AG10803 (cell line): ENCODE measurements around the gene SCN4A.

Experiments used
- DNase-seq: peaks from one replicate; pipeline ENCODE4 v3.0.0; 2010; ENCODE audit warnings: low read depth
- H3K4me3 ChIP-seq: 2 replicates; pipeline ENCODE4 v1.5.1; 2011; ENCODE audit warnings: mild to moderate bottlenecking, low read length, control low read depth
- TF ChIP-seq, protein P1 (sequence below): conservative IDR thresholded peaks from 2 replicates; pipeline ENCODE4 v1.5.1; 2011; ENCODE audit warnings: mild to moderate bottlenecking, low read length, control low read depth, inconsistent platforms

The SCN4A gene

DNA sequence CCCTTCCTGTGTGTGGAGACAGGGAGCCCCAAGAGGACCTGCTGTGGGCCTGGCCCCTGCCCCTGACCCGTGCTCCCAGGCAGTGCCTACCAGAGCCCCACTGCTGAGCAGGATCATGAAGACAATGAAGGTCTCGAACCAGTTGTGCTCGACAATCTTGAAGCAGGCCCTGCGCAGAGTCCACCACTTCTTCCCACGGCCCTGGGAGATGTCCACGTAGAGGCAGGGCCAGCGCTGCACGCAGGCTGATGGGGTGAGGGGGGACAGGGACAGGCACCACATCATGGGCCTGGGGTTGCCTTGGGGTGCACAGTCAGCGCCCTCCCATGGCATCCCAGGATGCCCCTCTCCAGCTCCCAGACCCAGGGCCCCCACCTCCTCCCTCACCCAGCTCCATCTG, 24.2 kb downstream of the SCN4A start:
- no peak for DNase-seq
- TF ChIP-seq, protein P1, sequence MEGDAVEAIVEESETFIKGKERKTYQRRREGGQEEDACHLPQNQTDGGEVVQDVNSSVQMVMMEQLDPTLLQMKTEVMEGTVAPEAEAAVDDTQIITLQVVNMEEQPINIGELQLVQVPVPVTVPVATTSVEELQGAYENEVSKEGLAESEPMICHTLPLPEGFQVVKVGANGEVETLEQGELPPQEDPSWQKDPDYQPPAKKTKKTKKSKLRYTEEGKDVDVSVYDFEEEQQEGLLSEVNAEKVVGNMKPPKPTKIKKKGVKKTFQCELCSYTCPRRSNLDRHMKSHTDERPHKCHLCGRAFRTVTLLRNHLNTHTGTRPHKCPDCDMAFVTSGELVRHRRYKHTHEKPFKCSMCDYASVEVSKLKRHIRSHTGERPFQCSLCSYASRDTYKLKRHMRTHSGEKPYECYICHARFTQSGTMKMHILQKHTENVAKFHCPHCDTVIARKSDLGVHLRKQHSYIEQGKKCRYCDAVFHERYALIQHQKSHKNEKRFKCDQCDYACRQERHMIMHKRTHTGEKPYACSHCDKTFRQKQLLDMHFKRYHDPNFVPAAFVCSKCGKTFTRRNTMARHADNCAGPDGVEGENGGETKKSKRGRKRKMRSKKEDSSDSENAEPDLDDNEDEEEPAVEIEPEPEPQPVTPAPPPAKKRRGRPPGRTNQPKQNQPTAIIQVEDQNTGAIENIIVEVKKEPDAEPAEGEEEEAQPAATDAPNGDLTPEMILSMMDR, result no peak
- no peak overlapping the region for H3K4me3 ChIP-seq

DNA sequence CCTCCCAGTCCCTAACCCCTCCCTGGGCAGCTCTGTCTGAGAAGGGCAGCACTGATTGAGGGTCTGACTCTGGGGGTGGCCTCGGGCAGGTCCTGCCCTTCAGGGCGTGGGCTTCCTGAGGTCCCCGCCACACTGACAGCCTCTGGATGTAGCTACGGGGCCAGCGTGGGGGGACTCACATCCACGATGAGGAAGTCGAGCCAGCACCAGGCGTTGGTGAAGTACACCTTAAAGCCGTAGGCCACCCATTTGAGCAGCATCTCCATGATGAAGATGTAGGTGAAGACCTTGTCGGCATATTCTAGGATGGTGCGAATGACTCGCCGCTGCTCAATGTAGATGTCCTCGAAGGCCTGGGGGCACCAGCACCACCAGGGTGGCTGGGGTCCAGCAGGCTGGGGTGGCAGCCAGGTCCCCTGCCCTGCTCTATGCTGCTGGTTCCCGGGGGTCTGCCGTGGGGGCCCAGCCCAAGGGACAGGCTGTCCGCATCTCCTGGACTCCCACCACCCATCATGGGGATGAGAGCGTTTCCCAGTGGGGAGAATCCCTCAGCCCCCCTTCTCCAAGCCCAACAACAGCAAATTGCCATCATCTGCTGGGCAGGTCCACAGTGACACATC, 24.9 kb downstream of the SCN4A start:
- no peak overlapping the region for H3K4me3 ChIP-seq
- DNase-seq, result no peak
- TF ChIP-seq, protein P1, result no peak

DNA sequence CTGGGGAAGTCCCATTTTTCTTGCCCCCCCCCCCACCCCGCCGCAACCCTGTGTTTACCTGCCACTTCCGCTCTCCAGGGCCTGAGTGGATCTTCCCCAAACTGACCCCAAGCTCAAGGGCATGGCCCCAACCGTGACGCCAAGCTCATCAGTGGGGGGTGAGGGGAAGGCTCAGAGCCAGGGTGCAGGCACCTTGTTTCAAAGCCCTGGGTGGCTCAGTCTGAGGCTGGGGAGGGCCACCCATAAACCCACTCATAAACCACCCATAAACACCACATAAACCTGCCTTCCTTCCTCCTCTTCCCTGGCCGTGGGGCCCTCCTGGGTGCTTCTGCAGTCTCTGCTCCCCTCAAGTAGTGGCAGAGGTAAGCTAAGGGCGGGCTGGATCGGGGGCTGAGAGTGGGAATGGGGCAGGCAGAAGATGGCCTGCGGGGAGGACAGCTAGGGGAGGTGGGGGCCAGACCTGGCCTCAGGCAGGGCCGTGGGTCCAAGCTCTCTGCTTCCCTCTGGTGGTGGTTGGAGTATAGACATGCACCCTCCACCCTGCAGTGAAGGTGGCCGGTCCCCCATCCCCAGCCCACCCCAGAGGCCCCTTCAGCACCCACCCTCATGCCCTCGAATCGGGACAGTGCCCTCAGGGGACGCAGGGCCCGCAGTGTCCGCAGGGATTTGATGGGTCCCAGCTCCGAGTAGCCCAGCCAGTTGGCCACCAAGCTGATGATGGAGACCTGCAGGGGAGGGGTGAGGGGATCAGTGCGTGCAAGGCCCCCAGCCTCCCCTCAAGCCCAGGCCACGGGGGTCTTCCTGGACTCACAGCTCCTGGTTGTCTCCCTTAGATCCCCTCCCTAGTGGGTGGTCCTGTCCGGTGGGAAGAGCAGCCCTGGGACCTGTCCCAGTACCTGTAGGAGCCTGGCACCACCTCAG, 26.0 kb downstream of the SCN4A start:
- DNase-seq, result peak; percentile 15
- TF ChIP-seq, protein P1, result peak; percentile 70
- H3K4me3 ChIP-seq, result no peak overlapping the region

DNA sequence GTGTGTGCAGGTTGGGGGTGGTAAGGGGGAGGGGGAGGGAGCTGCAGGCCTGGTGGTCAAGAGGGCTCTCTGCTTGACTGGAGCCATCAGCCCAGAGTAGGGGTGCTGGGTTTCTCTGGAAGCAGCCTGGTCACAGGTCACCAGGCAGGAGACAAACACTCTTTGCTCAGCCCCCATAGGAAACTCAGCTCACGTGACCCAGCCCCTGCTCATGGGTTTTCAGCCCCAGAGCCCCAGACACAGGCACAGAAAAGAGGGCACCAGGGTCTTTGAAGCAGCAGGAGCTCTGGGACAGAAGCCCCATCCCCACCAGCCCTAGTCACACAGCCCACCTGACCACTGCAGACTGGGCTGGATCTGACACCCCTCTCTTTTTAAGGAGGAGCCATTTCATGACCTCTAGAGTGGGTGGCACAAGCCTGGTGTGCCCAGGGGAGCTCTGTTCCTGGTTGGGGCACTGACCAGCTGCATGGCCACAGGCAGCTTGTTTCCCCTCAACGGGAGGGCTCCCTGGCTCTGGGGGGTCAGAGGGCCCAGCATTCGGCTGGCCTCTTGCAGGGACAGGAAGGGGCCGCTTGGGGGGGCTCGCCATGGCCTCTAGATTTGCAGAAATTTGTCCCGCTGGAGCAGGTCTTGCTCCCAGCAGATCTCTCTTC, 26.8 kb downstream of the SCN4A start:
- H3K4me3 ChIP-seq, result no peak overlapping the region

DNA sequence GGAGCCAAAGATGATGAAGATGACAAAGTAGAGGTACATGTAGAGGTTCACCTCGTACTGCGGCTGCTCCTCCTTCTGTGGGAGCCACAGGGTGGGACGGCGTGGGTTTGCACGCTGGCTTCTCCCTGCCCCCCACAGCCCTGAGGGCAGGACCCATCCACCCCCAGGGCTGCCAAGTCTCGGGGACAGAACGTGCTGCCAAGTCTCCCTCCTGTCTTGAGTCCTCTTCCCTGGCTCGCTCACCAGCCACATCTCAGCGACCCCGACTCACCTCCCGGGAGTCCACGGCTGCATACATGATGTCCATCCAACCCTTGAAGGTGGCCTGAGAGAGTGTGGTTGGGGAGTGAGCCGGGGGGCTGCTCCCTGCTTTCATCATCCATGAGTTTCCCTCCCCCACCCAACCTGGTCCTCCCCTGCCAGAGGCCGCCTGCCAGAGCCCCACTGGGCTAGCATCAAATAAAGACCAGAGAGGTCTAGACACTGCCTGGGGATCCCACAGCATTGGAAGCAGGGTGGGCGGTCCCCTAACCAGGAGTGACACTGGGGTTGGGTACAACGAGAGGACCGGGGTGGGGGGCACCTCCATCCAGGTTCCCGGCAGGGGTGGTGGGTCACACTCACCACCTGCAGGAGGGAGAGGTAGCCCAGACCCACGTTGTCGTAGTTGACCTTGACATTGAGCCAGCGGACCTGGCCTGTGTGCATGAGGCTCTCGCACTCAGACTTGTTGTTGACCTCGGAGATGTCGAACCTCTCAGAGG, 27.8 kb downstream of the SCN4A start:
- TF ChIP-seq, protein P1, result no peak
- DNase-seq, result no peak
- H3K4me3 ChIP-seq, result no peak overlapping the region

More for the DNA sequence above, 26.8 kb downstream of the SCN4A start:
- TF ChIP-seq, protein P1, result no peak
- no peak for DNase-seq

DNA sequence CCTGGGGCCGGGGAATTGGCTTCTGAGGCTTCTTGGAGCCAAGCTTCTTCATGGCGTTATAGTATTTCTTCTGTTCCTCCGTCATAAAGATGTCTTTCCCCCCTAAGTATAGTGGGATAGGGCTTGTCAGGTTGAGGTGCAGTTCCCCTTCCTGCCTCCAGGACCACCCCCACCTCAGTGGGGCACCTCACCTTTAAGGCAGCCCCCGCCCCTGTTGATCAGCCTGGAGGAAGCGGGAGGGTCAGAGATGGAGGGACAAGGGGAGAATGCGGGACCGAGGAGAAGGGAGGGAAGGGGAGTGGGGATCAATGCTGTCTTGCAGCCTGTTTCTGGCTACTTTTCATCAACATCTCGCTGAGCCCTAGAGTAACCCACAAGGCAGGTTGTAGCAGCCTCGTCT, 29.0 kb downstream of the SCN4A start:
- DNase-seq, result no peak
- no peak overlapping the region for H3K4me3 ChIP-seq
- TF ChIP-seq, protein P1, result 0 out of 2 replicates have a peak, but pooled peaks have one; percentile 5
